ENCODE measurements around the gene CLASP1. TPM values are rescaled to one million over a fixed set of nuclear protein-coding genes. Genes with fewer than 3 reads are reported as not detected.
"Not testable (repeated sequence)": the region's sequence is repeated elsewhere in the genome, so short reads cannot be mapped to it uniquely, and the experiment has no call there.

The CLASP1 gene
- total RNA-seq, 3 donors from 2014 or later: 30.0 to 64.6 (median 35.1) TPM

DNA sequence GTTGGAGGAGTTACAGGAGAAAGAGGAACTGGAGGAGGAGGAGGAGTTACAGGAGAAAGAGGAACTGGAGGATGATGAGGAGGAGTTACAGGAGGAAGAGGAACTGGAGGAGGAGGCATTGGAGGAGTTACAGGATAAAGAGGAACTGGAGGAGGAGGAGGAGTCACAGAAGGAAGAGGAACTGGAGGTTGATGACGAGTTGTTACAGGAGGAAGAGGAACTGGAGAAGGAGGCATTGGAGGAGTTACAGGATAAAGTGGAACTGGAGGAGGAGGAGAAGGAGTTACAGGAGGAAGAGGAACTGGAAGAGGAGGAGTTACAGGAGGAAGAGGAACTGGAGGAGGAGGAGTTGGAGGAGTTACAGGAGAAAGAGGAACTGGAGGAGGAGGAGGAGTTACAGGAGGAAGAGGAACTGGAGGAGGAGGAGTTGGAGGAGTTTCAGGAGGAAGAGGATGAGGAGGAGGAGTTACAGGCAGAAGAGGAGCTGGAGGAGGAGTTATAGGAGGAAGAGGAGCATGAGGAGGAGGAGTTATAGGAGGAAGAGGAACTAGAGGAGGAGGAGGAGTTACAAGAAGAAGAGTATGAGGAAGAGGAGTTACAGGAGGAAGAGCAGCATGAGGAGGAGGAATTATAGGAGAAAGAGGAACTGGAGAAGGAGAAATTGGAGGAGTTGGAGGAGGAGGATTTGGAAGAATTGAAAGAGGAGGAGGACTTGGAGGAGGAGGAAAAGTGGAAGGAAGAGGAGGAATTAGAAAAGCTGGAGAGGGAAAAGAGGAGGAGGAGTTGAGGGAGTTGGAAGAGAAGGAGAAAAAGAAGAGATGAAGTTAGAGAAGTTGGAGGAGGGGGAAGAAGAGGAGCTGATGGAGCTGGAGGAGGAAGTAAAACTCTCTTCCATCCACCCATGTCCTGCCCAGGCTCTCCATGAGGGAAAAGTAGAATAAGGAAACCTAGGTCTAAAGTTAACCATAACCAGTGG lies 37.2 kb downstream of the CLASP1 start:
- Histone ChIP-seq H3K9me3 (no peaks in the 10 kb centered on the region), H3K4me3 (no peak overlapping the region), H3K4me1 (ENCODE audit: low read depth) (no peaks in the 10 kb centered on the region), H3K36me3 (ENCODE audit: low read depth) (no peaks in the 10 kb centered on the region)
- intact Hi-C loops (cut with DNase I, micrococcal nuclease): no loop called here
- TF ChIP-seq, protein P1, sequence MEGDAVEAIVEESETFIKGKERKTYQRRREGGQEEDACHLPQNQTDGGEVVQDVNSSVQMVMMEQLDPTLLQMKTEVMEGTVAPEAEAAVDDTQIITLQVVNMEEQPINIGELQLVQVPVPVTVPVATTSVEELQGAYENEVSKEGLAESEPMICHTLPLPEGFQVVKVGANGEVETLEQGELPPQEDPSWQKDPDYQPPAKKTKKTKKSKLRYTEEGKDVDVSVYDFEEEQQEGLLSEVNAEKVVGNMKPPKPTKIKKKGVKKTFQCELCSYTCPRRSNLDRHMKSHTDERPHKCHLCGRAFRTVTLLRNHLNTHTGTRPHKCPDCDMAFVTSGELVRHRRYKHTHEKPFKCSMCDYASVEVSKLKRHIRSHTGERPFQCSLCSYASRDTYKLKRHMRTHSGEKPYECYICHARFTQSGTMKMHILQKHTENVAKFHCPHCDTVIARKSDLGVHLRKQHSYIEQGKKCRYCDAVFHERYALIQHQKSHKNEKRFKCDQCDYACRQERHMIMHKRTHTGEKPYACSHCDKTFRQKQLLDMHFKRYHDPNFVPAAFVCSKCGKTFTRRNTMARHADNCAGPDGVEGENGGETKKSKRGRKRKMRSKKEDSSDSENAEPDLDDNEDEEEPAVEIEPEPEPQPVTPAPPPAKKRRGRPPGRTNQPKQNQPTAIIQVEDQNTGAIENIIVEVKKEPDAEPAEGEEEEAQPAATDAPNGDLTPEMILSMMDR (IDR thresholded peaks at IDR 0.05): no peak
- ATAC-seq (no peak), DNase-seq (no peak)

GRCh38 chr2:121611048-121611649 lies 38.1 kb downstream of the CLASP1 start:
- DNase-seq; ATAC-seq; H3K36me3 ChIP-seq (ENCODE audit: low read depth); intact Hi-C loops (cut with DNase I, micrococcal nuclease); H3K4me3 ChIP-seq; H3K9me3 ChIP-seq; H3K4me1 ChIP-seq (ENCODE audit: low read depth): not testable (repeated sequence)

GRCh38 chr2:121610487-121610874 lies 38.8 kb downstream of the CLASP1 start:
- H3K9me3 ChIP-seq; H3K4me1 ChIP-seq (ENCODE audit: low read depth); H3K36me3 ChIP-seq (ENCODE audit: low read depth); ATAC-seq; DNase-seq; H3K4me3 ChIP-seq; intact Hi-C loops (cut with DNase I, micrococcal nuclease): not testable (repeated sequence)

DNA sequence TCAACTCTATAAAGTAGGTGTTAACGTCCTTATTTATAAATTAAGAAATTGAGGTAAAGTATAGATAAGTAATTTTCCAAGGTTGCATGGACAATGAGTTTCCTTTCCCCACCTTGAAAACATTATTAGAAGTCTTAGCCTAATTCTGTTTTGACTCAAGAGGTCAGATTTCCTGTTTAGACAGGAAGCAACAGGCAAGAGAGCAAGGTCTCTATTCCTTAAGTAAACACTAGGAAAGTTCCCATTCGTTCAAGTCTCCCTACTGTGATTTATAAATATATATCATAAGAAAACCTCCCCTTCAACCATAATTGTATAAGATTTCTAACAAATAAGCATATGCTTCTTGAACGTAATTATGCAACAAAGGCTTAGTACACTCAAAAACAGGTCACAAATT lies 40.3 kb downstream of the CLASP1 start:
- DNase-seq: no peak
- TF ChIP-seq, protein P1 (IDR thresholded peaks at IDR 0.05): no peak
- H3K4me3 ChIP-seq: no peak overlapping the region
- no peaks in the 10 kb centered on the region for H3K4me1 ChIP-seq (ENCODE audit: low read depth)
- H3K9me3 ChIP-seq: no peaks in the 10 kb centered on the region
- intact Hi-C loops (cut with DNase I, micrococcal nuclease): no loop called here
- no peaks in the 10 kb centered on the region for H3K36me3 ChIP-seq (ENCODE audit: low read depth)
- no peak for ATAC-seq

DNA sequence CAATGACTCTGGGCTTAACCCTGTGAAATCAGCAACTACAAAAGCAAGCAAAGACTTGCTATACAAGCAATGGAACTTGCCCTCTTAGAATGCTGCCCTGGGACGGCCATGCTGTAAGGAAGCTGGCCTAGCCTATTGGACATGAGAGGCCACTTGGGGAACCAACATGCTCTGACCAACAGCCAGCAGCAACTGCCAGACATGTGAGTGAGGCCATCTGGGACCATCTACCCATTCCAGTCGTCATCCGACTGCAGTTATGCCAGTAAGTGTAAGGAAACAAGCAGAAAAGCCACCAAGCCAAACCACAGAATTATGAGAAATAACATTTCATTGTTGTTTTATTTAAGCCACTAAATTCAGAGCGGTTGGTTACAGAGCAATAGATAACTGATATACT lies 40.9 kb downstream of the CLASP1 start:
- TF ChIP-seq, protein P1 (IDR thresholded peaks at IDR 0.05): no peak
- intact Hi-C loops (cut with DNase I, micrococcal nuclease): no loop called here
- Histone ChIP-seq H3K36me3 (ENCODE audit: low read depth) (no peaks in the 10 kb centered on the region), H3K4me1 (ENCODE audit: low read depth) (no peaks in the 10 kb centered on the region), H3K9me3 (no peaks in the 10 kb centered on the region), H3K4me3 (no peak overlapping the region)
- DNase-seq: no peak
- no peak for ATAC-seq

DNA sequence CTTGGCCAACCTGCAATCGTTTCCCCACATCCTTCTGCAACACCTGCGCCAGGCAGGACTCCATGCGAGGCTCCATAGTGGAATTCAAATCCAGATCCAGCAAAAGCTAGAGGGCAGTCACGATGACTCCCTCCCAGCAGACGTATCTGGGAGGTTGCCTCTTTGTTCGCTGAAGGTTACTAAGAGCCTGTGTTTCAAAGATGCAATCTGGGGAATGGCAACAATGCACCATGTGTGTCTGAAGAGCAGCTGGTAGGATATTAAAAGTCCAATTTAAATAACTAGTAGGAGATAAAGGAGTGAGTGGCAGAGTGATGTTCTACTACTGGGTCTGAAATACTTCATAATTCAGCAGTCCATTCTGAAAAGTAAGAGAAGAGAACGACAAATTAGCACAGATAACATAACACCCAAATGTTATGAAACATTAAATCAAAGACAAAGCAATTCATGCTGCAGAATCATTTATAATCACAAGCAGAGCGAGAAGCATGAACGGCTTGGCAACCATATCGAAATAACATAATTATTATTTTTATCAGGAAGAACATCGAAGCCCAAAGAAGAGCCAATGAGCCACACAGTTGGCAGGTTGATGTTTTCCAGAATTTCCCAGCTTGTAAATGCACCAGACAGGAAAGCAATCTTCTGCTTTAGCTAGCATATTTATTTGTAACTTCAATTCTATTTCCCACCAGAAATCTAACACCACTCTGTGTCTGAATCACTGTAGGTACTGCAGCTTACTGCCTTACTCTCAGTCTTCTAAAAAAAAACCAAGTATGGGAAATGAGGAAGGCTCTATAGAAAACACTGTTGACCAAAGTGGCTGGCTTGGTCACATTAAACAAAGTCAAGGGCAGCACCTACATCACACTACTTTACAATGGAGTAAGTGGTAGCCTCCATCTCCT lies 43.2 kb downstream of the CLASP1 start:
- intact Hi-C loops (cut with DNase I, micrococcal nuclease): no loop called here
- no peak for ATAC-seq
- Histone ChIP-seq H3K4me3 (no peak overlapping the region), H3K36me3 (ENCODE audit: low read depth) (no peaks in the 10 kb centered on the region), H3K4me1 (ENCODE audit: low read depth) (no peaks in the 10 kb centered on the region), H3K9me3 (no peaks in the 10 kb centered on the region)
- DNase-seq: no peak
- TF ChIP-seq, protein P1 (IDR thresholded peaks at IDR 0.05): no peak
